ENCODE measurements around the gene SRGAP1.

GRCh38 chr12:63811755-63812154 is 32.7 kb upstream of the SRGAP1 start:
- TF ChIP-seq CTCF (conservative IDR thresholded peaks at IDR 0.05) (no peak), ZFX (IDR thresholded peaks at IDR 0.05) (no peak)

All from C4-2B (cell line).